Endothelial cell (in vitro differentiated cells): ENCODE measurements around the gene MAML3. TPM values are rescaled to one million over a fixed set of nuclear protein-coding genes. Genes with fewer than 3 reads are reported as not detected.

Experiments
- DNase-seq: peaks from one replicate; pipeline ENCODE4 v3.0.0; 2021; ENCODE audit warnings: low spot score
- H3K27ac Mint-ChIP-seq: one replicate; pipeline ENCODE4 v1.8.0; 2021; ENCODE audit warnings: mixed read lengths, inconsistent platforms; ENCODE audit not compliant: unreplicated experiment
- H3K27me3 Mint-ChIP-seq: one replicate; pipeline ENCODE4 v1.8.0; 2021; ENCODE audit warnings: mild to moderate bottlenecking, moderate library complexity, mixed read lengths, inconsistent platforms; ENCODE audit not compliant: unreplicated experiment
- H3K36me3 Mint-ChIP-seq: one replicate; pipeline ENCODE4 v1.8.0; 2021; ENCODE audit warnings: mild to moderate bottlenecking, low read depth, mixed read lengths, inconsistent platforms; ENCODE audit not compliant: unreplicated experiment
- H3K4me1 Mint-ChIP-seq: one replicate; pipeline ENCODE4 v1.8.0; 2021; ENCODE audit warnings: mild to moderate bottlenecking, mixed read lengths, inconsistent platforms; ENCODE audit not compliant: unreplicated experiment
- H3K4me3 Mint-ChIP-seq: one replicate; pipeline ENCODE4 v1.8.0; 2021; ENCODE audit warnings: mild to moderate bottlenecking, mixed read lengths, inconsistent platforms; ENCODE audit not compliant: unreplicated experiment
- H3K9me3 Mint-ChIP-seq: one replicate; pipeline ENCODE4 v1.8.0; 2021; ENCODE audit warnings: mixed read lengths, inconsistent platforms; ENCODE audit not compliant: unreplicated experiment
- total RNA-seq: library from RNA; stranded (reverse); fragmentation: NEBNext Ultra II Directional; extraction: Animal tissue kit (Norgen Biotek cat#: 25700); gene quantifications from one replicate; pipeline ENCODE4 v1.2.1, GENCODE V29; 2021; ENCODE audit not compliant: unreplicated experiment
- TF ChIP-seq, protein P1 (sequence below): fragments of 200-600 bp; sonication (generic); IDR thresholded peaks from one replicate; pipeline ENCODE4 v1.5.0; 2021; ENCODE audit warnings: antibody characterized with exemption; ENCODE audit not compliant: unreplicated experiment

Gene MAML3
- total RNA-seq, 1 donor from 2014 or later = 31.0 TPM

DNA sequence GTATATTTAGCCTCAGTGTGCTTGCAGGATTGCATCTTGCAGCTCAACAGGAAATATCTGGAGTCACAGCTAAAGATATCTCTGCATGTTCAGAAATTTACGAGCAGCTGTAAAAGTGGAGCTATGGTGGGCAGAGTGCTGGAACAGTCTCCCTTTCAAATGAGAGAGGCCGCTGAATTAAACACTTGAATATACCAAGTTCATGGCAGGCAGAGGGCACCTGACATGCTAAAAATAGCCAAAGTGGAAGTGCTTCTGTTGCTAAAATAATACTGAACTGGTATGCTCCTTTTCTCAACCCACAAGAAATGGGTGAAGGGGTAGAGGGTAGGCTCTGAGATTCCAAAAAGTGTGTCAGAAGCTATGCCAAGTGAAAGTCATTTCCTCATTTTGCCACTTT, 390.3 kb downstream of the MAML3 start:
- Mint-ChIP-seq H3K27me3 (peaks cover 3% of the 10 kb centered on the region), H3K9me3 (no peaks in the 10 kb centered on the region), H3K4me3 (no peak overlapping the region), H3K27ac (no peak overlapping the region), H3K4me1 (peaks cover 39% of the 10 kb centered on the region), H3K36me3 (peaks cover 4% of the 10 kb centered on the region)
- DNase-seq = no peak
- TF ChIP-seq, protein P1, sequence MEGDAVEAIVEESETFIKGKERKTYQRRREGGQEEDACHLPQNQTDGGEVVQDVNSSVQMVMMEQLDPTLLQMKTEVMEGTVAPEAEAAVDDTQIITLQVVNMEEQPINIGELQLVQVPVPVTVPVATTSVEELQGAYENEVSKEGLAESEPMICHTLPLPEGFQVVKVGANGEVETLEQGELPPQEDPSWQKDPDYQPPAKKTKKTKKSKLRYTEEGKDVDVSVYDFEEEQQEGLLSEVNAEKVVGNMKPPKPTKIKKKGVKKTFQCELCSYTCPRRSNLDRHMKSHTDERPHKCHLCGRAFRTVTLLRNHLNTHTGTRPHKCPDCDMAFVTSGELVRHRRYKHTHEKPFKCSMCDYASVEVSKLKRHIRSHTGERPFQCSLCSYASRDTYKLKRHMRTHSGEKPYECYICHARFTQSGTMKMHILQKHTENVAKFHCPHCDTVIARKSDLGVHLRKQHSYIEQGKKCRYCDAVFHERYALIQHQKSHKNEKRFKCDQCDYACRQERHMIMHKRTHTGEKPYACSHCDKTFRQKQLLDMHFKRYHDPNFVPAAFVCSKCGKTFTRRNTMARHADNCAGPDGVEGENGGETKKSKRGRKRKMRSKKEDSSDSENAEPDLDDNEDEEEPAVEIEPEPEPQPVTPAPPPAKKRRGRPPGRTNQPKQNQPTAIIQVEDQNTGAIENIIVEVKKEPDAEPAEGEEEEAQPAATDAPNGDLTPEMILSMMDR = no peak

DNA sequence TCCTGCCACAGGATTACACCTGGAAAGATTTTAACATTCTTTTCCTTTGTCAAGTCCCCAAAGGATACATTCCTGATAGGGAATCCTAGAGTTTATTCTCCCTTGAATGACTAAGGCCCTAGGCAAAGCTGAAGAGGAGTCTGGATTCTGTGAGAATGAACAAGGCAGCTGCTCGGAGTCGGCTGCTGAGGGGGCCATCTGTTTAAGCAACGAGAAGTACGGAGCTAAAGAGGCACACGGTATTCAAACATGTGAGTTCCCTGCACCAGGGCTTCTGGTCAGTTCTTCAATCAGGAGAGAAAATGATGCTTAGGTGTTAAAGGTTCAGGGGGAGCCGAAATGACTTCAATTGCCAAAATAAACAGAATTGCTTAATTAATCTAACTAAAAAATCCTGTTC, 390.8 kb downstream of the MAML3 start:
- DNase-seq = no peak
- Mint-ChIP-seq H3K4me1 (peaks cover 43% of the 10 kb centered on the region), H3K27me3 (peaks cover 3% of the 10 kb centered on the region), H3K9me3 (no peaks in the 10 kb centered on the region), H3K4me3 (no peak overlapping the region), H3K27ac (peak overlapping the region; percentile 64), H3K36me3 (peaks cover 4% of the 10 kb centered on the region)
- TF ChIP-seq, protein P1 = no peak

DNA sequence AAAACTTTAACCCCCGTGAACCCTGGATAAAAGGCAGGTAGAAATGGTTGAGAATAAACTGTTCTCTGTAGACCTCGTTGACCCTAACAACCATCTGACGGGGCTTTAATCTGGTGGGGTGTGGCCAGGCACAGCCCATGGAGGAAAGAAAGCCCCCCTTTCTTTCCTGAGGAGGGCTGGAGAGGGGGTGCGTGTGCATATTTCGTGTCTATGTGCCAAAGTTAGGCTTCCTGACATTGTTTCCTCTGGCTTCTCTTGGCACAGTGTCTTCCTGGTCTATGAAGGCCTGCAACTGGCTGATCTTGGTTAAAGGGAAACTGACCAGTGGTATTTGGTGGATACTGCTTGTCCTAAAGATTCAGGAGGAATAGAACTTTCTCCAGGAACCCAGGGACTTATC, 391.3 kb downstream of the MAML3 start:
- H3K27ac Mint-ChIP-seq = peak overlapping the region; percentile 45

DNA sequence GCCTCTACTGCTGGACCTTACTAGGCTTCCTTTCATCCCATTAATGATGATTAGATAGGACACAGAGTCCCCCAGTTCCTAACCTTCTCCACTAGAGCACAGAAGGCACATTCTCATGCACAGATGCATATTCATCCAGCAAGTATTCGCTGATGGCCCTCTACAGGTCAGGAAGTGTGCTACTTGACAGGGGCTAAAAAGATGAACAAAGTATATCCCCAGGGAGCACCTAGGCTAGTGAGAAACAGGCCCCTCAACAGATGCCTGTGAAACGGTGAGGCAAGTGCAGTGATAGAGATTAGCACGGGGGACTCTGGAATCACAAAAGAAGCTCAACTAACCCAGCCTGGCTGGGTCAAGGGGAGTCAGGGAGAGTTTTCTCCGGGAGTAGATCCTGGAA, 392.5 kb downstream of the MAML3 start:
- Mint-ChIP-seq H3K27me3 (peaks cover 6% of the 10 kb centered on the region), H3K4me3 (no peak overlapping the region), H3K36me3 (peaks cover 4% of the 10 kb centered on the region), H3K4me1 (peaks cover 49% of the 10 kb centered on the region), H3K27ac (no peak overlapping the region), H3K9me3 (no peaks in the 10 kb centered on the region)
- TF ChIP-seq, protein P1 = peak; percentile 19
- no peak for DNase-seq

More for the DNA sequence above, 391.3 kb downstream of the MAML3 start:
- TF ChIP-seq, protein P1 = no peak
- no peak overlapping the region for H3K4me3 Mint-ChIP-seq
- no peaks in the 10 kb centered on the region for H3K9me3 Mint-ChIP-seq
- H3K36me3 Mint-ChIP-seq = peaks cover 4% of the 10 kb centered on the region
- DNase-seq = no peak
- peaks cover 4% of the 10 kb centered on the region for H3K27me3 Mint-ChIP-seq
- H3K4me1 Mint-ChIP-seq = peaks cover 46% of the 10 kb centered on the region

DNA sequence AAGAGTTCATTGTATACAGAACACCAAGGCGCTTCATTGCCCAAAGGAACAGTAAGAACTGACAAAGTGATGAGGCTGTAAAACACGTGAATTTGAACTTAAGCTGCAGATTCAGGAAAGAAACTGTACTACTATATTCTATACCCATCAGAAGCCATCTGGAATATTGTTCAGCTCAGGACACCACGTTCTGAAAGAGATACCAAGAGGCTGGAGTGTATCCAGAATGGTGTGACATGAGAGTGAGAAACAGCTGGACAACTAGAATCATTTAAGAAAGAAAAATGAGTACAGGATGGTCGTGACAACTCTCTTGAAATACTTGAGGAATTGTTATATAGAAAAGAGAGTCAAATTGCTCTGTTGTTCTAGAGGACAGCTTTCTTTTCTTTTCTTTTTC, 393.4 kb downstream of the MAML3 start:
- Mint-ChIP-seq H3K27ac (no peak overlapping the region), H3K4me3 (no peak overlapping the region), H3K27me3 (peaks cover 6% of the 10 kb centered on the region), H3K4me1 (peaks cover 49% of the 10 kb centered on the region), H3K9me3 (no peaks in the 10 kb centered on the region), H3K36me3 (peaks cover 4% of the 10 kb centered on the region)
- no peak for DNase-seq
- TF ChIP-seq, protein P1 = no peak
